GM18505 (cell line): Measurements from ENCODE around the gene SEPTIN8.
A peak's percentile ranks its signal among the peaks of the same experiment; 100 is the strongest.

Experiments
- ATAC-seq: cut with Tn5 transposase; IDR thresholded peaks from one replicate; pipeline ENCODE4 v1.9.1; 2021; ENCODE audit not compliant: unreplicated experiment
- POLR2A ChIP-seq: IDR thresholded peaks from 4 replicates; pipeline ENCODE4 v1.6.1; 2011; ENCODE audit warnings: borderline replicate concordance; ENCODE audit not compliant: insufficient read depth, insufficient read length; ENCODE audit errors: extremely low read depth

SEPTIN8 gene

GRCh38 chr5:132749506-132749905, 27.5 kb downstream of the SEPTIN8 start:
- no peak for TF ChIP-seq POLR2A
- no peak for ATAC-seq

DNA sequence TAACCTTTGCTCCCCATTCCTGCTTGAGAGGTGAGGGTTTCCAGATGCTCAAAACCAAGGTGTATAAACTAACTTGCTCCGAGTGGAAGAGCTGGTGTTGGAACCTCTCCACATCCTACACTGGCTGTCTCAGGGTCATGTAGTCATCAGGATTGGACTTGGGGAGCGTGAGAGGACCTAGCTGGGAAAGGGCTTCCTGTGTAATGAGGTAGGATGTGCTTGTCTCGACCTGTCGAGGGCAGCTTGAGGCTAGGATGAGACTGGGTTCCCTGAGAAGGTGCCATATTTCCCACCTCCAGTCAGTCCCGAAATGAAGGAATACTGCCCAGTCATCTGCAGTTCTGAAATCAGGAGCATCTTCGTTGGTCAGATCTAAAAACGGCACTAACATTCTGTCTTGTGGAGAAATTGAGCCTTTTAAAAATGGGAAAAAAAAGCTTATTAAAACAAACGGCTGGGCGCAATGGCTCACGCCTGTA, 28.5 kb downstream of the SEPTIN8 start:
- no peak for ATAC-seq
- no peak for TF ChIP-seq POLR2A

DNA sequence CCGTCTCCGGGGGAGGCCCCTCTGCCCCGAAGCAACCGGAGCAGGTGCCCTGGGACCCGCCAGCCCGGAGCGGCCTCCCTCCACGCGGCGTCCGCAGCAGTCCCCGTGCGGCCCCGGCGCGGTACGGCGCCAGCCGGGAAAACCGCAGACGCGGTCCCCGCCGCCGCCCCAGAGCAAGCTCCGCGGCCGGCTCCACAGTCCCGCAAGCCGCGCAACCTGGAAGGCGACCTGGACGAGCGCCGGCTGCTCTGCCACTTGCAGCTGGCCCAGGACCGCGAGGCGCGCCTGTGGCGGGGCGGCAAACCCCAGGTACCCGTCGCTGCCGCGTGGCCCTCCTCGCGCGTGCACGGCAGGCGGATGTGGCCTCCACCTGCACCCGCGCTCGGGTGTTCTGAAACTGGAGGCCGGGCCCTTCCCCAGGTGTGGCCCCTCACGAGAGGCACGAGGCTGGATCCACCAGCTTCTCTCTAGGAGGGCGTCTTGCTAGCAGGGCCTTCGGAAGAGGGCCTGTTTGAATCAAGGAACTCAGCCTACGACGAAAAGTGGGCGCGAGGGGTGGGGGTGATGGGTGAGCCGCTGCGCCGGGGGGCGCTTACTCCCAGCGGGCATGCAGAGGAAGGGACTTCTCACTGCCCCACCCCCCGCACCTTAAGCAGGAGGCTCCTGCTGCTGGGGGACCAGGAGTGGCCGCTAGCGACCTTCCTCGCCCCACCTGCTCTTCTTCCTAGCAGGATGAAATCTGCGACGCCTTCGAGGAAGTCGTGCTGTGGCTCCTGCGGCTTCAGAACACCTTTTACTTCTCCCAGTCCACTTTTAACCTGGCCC, 29.2 kb downstream of the SEPTIN8 start:
- TF ChIP-seq POLR2A = no peak
- no peak for ATAC-seq

DNA sequence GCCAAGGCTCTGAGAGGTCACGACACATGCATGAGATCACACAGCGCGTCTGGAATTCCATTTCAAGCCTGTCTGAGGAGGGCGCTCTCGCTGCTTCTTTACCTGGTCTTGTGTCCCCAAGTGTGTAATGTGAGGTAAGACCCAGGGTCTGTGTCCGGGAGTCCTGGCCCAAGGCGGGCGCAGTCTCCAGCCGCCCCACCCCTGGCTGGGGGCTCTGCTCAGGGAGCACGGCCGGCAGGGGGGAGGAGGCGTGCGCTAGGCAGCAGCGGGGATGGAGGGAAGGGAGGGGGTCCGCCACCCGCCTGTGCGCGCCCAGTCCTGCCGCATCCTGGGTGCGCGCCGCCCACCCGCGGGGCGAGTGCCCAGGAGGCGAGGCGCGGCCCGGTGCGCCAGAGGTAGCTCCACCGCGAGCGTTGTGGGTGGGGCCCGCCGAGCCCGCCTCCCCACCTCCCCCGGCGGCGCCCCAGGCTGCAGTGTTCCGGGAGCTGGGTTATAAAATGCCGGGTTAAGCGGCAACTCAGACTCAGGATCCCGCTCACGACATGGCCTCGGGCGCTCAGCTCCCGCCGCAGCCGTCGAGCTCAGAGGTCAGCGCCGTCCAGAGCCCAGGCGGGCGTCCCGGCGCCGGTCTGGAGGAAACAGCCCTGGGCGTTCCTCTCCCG, 30.0 kb downstream of the SEPTIN8 start, which contains the start of gene CCNI2:
Gene CCNI2 (plus strand): TSS at position 473 of the 662 bp plus-strand sequence. CDS start 70 bp downstream, at position 543.
- peak; percentile 62 for TF ChIP-seq POLR2A

GRCh38 chr5:132746592-132746953, 30.5 kb downstream of the SEPTIN8 start:
- TF ChIP-seq POLR2A = no peak
- ATAC-seq = no peak

More for the DNA sequence above, 30.0 kb downstream of the SEPTIN8 start, which contains the start of gene CCNI2:
- no peak for ATAC-seq

- ATAC-seq = no peak
- no peak for TF ChIP-seq POLR2A
Measured at GRCh38 chr5:132744659-132745058, 32.4 kb downstream of the SEPTIN8 start.

DNA sequence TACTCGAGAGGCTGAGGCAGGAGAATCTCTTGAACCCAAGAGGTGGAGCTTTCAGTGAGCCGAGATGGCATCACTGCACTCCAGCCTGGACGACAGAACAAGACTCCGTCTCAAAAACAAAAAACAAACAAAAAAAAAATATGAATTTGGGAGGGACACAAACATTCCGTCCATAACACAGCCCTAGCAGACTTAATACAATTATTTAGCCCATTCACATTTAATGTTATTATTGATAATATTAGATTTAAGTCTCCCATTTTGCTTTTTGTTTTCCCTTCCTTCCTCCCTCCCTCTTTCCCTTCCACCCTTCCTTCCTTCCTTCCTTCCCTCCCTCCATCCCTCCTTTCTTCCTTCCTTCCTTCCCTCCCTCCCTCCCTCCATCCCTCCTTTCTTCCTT, 34.4 kb downstream of the SEPTIN8 start:
- ATAC-seq = no peak
- no peak for TF ChIP-seq POLR2A

DNA sequence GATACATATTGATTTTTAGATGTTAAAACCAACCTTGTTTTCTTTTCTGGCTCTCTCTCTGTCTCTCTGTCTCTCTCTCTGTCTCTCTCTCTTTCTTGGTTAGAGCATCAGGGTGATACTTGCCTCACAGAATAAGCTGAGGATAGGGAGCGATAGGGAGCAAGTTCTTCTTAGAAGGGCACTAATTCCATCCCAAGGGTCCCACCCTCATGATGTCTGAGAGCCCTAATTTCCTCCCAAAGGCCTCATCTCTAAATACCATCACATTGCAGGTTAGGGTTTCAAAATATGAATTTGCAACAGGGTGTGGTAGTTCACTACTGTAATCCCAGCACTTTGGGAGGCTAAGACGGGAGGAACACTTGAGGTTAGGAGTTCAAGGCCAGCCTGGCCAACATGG, 34.9 kb downstream of the SEPTIN8 start:
- ATAC-seq = no peak
- TF ChIP-seq POLR2A = no peak

DNA sequence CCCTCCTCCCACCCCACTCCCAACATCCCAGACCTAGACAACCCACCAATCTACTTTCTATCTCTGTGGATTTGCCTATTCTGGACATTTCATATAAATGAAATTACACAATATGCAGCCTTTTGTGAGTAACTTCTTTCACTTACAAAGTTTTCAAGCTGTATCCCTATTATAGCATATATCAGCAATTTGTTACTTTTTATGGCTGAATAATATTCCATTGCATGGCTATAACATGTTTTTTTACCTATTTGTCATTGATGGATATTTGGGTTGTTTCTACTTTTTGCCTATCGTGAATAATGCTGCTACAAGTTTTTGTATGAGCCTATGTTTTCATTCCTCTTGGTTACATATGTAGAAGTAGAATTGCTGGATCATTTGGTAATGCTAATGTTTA, 37.8 kb downstream of the SEPTIN8 start:
- ATAC-seq = no peak
- TF ChIP-seq POLR2A = no peak

DNA sequence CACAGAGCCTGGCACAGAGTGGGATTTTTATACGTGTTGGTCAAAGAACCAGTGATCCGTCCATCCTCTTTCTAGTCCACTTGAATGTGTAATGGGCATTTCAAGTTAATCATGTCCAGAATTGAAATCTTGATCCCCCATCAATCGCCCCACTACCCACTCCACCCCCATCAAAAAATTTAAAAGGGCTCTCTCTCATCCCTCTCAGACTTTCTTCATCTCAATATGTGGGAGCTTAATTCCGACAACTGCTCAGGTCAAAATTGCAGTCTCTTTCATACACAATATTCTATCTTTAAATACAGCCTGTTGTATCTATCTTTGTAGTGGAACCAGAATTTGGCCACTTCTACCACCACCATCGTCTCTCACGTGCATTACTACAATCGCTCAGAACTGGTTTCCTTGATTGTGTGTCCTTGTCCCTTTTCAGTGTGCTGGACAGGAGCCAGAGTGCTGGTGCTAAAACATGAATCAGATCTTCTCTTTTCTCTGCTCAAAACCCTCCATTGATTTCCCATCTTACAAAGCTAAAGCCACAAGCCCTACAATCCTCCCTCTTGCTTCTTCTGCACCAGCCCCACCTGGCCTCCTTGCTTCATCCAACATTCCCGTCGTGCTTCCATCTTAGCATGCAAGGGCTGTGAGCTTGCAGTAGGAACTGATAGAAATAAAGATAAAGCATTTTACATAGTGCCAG, 38.9 kb downstream of the SEPTIN8 start:
- no peak for TF ChIP-seq POLR2A
- ATAC-seq = no peak

GRCh38 chr5:132736853-132737833, 39.9 kb downstream of the SEPTIN8 start, which contains the start of gene KIF3A:
KIF3A (minus strand) TSS chr5:132737546; CDS start chr5:132737419, 127 bp downstream.
- peak; percentile 81 for ATAC-seq
- peak; percentile 79 for TF ChIP-seq POLR2A

- no peak for ATAC-seq
- TF ChIP-seq POLR2A = no peak
Measured at GRCh38 chr5:132734687-132735086, 42.4 kb downstream of the SEPTIN8 start.
